ENCODE results near the gene PKP4.

The PKP4 gene

DNA sequence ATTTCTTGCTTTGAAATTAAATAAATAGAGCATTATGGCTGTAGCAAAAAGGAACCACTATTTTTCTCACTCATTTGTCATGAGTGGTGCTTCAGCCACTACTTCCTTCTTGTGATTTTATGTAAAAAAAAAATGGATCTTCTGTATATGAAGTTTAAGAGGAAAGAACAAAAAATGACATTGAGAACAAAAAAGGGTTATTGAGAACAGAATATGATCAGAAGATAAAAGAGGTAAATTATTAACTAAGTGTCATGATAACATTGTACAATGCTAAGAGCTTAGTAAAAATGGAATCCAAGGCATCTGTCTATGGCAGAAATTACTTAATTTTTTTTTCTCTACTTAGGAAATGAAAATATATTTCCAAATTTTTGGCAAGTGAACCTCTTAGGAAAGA is 103.5 kb downstream of the PKP4 start:
- TF ChIP-seq, protein P1, sequence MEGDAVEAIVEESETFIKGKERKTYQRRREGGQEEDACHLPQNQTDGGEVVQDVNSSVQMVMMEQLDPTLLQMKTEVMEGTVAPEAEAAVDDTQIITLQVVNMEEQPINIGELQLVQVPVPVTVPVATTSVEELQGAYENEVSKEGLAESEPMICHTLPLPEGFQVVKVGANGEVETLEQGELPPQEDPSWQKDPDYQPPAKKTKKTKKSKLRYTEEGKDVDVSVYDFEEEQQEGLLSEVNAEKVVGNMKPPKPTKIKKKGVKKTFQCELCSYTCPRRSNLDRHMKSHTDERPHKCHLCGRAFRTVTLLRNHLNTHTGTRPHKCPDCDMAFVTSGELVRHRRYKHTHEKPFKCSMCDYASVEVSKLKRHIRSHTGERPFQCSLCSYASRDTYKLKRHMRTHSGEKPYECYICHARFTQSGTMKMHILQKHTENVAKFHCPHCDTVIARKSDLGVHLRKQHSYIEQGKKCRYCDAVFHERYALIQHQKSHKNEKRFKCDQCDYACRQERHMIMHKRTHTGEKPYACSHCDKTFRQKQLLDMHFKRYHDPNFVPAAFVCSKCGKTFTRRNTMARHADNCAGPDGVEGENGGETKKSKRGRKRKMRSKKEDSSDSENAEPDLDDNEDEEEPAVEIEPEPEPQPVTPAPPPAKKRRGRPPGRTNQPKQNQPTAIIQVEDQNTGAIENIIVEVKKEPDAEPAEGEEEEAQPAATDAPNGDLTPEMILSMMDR (conservative IDR thresholded peaks at IDR 0.05): no peak
- TF ChIP-seq ZFX (IDR thresholded peaks at IDR 0.05): no peak
- no peak overlapping the region for H3K27ac ChIP-seq

DNA sequence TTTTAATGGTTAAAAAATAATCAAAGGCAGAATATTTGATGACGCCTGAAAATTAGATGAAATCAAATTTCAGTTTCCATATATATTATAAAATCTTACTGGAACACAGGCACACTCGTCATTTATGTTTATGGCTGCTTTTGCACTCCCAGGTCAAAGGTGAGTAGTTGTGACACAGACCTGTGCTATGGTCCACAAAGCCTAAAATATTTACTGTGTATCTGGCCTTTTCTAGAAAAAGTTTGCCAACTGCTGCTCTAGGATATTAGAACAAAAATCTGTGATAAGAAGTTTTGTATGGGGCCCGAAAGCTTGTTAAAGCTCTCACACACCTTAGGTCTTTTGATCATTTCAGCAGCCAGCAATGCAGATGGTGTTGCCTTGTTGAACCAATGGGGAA is 104.3 kb downstream of the PKP4 start:
- no peak for TF ChIP-seq ZFX (IDR thresholded peaks at IDR 0.05)
- TF ChIP-seq, protein P1 (conservative IDR thresholded peaks at IDR 0.05): no peak
- H3K27ac ChIP-seq: no peak overlapping the region

DNA sequence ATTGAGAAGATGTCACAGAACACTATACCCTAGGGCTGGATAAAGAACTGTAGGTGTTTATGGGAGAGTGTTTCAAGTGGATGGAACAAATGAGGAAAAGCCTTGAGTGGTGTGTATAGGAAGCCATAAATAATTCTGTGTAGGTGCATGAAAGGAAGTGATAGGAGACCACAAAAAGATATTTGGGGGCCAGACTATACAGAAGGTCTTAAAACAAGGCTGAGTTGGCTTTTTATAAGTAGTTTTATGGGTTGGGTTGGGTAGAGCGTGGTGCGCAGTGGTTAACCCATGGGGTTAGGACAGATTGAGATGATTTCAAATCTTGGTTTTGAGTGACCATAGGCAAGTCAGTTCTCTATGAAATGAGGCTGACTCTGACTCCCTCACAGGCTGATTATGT is 110.5 kb downstream of the PKP4 start:
- no peak overlapping the region for H3K27ac ChIP-seq
- no peak for TF ChIP-seq ZFX (IDR thresholded peaks at IDR 0.05)
- TF ChIP-seq, protein P1 (conservative IDR thresholded peaks at IDR 0.05): no peak

DNA sequence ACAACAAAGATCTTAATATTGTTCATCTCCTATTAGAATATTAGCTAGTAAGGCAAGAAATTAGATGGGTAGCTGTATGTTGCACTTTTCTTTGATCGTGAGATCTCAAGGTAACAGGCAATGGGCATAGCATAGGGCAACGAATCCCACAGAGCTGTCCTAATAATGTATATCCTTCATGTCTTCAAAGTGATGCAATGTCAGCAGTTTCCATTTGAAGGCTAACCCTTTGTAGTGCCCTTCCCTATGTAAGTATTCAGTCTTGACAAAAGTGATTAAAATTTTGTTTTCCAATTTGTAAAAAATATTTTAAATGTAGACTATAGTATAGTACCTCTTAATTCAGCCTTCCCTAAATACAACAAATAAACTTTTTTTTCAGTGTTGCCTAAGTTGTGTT is 112.5 kb downstream of the PKP4 start:
- H3K27ac ChIP-seq: no peak overlapping the region
- no peak for TF ChIP-seq ZFX (IDR thresholded peaks at IDR 0.05)
- TF ChIP-seq, protein P1 (conservative IDR thresholded peaks at IDR 0.05): no peak

DNA sequence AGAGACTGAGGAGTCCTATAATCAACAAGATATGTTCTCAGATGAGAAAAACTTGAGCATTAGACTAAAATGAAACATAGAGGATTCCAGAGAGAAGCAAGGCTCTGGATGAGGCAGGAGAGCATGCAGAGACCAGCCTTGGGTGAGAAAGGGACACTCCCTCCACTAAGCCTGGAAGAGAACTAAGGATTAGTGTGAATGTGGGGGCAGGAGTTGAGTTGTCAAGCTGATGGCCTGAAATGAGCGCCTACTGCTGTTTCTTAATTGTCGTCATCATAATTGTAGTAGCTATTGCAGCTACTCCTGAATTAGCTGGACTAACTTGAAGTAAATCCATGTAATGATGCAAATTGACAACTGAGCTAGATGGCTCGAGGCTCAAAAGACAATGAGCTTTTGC is 114.1 kb downstream of the PKP4 start:
- no peak for TF ChIP-seq ZFX (IDR thresholded peaks at IDR 0.05)
- TF ChIP-seq, protein P1 (conservative IDR thresholded peaks at IDR 0.05): no peak
- H3K27ac ChIP-seq: no peak overlapping the region

DNA sequence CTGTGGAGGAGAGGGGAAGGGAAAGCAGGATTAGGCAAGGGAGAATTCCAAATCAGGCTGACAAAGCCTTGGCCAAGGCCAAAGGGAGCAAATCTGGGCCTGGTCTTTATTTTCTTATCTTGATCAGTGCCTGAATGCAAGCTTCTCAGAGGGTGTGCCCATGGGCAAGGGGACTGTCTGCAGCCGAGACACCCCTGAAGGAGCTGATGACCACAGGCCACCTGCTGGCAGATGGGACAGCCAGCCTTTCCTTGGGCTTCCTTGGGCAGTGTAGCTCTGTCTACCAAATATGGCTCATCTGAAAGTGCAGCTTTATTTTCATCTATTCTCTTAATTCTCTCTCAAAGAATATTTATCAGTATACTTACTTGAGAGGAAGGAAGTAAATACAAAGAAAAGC is 117.0 kb downstream of the PKP4 start:
- TF ChIP-seq, protein P1 (conservative IDR thresholded peaks at IDR 0.05): no peak
- no peak for TF ChIP-seq ZFX (IDR thresholded peaks at IDR 0.05)
- H3K27ac ChIP-seq: no peak overlapping the region

DNA sequence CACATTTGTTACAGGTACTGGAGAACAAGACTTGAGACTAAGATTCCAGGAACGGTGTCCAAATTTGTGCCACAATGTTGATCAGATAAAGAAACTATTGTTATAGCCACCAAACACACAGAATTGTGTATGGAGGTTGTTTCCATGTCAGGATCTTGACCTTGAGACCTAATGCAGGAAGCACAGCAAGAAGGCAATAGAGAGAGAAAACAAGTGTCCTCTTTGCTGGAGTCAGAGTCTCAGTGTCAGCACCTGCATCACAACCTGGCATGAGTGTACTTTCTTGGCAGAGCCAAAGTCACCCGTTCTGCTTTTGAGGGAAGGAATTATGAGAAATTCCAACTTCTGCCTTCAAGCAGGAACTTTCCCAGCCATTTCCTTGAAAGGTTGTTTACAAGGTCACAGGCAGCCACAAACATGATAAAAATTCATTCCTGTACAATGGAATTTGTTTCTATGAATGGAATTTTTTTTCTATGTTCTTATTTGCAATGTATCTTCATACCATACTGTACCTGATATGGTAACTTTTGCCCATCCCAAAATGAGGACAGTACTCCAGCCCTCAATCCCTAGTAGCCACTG is 118.4 kb downstream of the PKP4 start:
- no peak for TF ChIP-seq ZFX (IDR thresholded peaks at IDR 0.05)
- TF ChIP-seq, protein P1 (conservative IDR thresholded peaks at IDR 0.05): no peak

More for the DNA sequence above, 118.4 kb downstream of the PKP4 start:
- no peak overlapping the region for H3K27ac ChIP-seq
